GM12875 (cell line): ENCODE data around the gene RAB18.

Experiments used
- H3K4me3 ChIP-seq: one replicate; pipeline ENCODE4 v1.5.1; 2011; ENCODE audit warnings: low read depth, low read length, control low read depth
- CTCF ChIP-seq: IDR thresholded peaks from 2 replicates; pipeline ENCODE4 v1.5.1; 2011; ENCODE audit warnings: low read depth, mild to moderate bottlenecking, control low read depth, inconsistent platforms, low read length, moderate library complexity, borderline replicate concordance; ENCODE audit not compliant: insufficient read depth

The RAB18 gene

DNA sequence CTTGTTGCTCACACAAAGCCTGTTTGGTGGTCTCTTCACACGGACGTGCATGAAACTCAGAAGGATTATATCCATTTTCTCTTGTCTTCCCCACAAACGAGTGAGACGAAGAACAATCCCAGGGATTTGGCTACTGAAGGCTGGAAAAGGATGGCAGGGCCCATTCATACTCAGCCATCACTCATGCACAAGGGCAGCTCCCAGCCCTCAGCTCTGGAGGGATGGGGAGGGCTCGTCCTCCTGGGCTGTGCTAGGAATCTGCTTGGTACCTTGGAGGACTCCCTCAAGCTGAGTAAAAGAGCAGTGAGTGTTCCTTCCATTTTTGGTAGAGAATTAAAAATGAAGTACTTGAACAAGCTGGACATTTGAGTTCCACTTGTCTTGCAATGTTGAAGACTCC is 33.2 kb upstream of the RAB18 start:
- no peak overlapping the region for H3K4me3 ChIP-seq
- no peak for TF ChIP-seq CTCF

DNA sequence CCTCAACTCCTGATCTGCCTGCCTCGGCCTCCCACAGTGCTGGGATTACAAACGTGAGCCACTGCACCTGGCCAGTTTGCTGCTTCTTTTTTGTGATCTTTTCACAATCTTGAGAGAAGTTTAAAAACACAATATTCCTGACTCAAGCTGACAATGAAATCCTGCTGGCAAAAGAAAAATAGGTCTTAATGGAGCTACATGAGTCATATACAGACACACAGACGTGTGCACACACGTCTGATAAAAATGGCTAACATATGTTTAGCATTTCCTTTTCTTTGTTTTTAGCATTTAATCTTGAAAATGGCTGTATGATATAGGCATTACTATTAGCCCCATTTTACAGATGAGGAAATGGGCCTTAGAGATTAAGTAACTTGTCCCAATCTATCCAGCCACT is 29.4 kb upstream of the RAB18 start:
- no peak for TF ChIP-seq CTCF
- no peak overlapping the region for H3K4me3 ChIP-seq

GRCh38 chr10:27479016-27479415 is 25.1 kb upstream of the RAB18 start:
- TF ChIP-seq CTCF: no peak
- H3K4me3 ChIP-seq: no peak overlapping the region

- no peak for TF ChIP-seq CTCF
- H3K4me3 ChIP-seq: no peak overlapping the region
Measured at GRCh38 chr10:27481486-27481885, 22.6 kb upstream of the RAB18 start.

- no peak overlapping the region for H3K4me3 ChIP-seq
- no peak for TF ChIP-seq CTCF
Measured at GRCh38 chr10:27482984-27483956, 20.8 kb upstream of the RAB18 start.

DNA sequence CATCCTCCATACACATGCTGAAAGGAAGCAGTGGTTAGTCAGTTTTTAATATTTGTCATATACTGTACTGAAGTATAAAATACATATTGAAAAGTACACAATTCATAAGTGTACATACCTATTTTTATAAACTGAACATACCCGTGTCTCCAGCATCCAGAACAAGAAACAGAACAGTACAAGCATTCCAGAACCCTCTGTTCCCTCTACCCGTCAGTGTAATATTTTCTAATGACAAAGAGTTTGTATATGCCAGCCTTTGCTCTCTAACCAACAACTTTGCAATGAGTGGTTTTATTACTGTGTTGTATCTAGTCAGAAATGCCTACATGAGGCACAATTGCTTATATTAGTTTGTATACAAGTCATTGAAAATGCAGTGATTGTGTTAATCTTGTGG is 18.7 kb upstream of the RAB18 start:
- no peak for TF ChIP-seq CTCF
- no peak overlapping the region for H3K4me3 ChIP-seq

DNA sequence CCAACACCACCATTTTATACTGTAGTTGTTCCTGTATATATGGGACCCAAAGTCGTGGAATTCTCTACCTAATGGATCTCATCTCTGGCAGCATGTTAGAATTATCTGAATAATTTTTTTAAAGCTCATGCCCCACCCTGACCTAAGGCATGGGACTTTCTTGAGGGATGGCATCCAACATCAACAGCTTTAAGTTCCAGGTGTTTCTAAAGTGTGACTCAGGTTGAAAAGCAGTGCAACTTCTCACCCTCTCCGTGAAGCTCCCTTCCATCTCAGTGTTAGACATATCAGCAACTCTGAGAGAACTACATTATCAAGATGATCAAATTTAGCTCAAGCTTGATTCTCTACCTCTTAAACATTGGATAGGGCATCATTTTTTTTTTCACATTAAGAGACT is 18.1 kb upstream of the RAB18 start:
- TF ChIP-seq CTCF: no peak
- no peak overlapping the region for H3K4me3 ChIP-seq
